Measurements from ENCODE around the gene CUZD1. TPM values are rescaled to one million over a fixed set of nuclear protein-coding genes. Genes with fewer than 3 reads are reported as not detected.

CUZD1 gene
- polyA plus RNA-seq, 1 of the 3 experiments (the other 2 are of a cell fraction) = 0.89 TPM

- TF ChIP-seq YY1 (IDR thresholded peaks at IDR 0.05; ENCODE audit: low read depth) (no peak), TEAD4 (IDR thresholded peaks at IDR 0.05; ENCODE audit: borderline replicate concordance, insufficient read depth) (no peak), RFX5 (IDR thresholded peaks at IDR 0.05; ENCODE audit: low read length) (no peak), CTCF (IDR thresholded peaks at IDR 0.05) (no peak), EP300 (IDR thresholded peaks at IDR 0.05; ENCODE audit: borderline replicate concordance in 1 of 2, low read depth in 1 of 2, low read length in 1 of 2) (no peak), RCOR1 (IDR thresholded peaks at IDR 0.05; ENCODE audit: low read length) (no peak), JUND (IDR thresholded peaks at IDR 0.05) (no peak), USF2 (IDR thresholded peaks at IDR 0.05; ENCODE audit: borderline replicate concordance, low read depth, low read length) (no peak), GABPA (IDR thresholded peaks at IDR 0.05; ENCODE audit: low read depth) (no peak)
These were observed 17.8 kb upstream of the CUZD1 start (continued) for GRCh38 chr10:122863216-122864193.

- Histone ChIP-seq H3K27ac (ENCODE audit: low read depth in 2 of 2, low read length in 1 of 2) (peak overlapping the region in 1 of 2 experiments; percentile 72; a peak in 2 of 4 replicates), H3K27me3 (ENCODE audit: insufficient read depth) (no peaks in the 10 kb centered on the region), H3K9me3 (no peaks in the 10 kb centered on the region), H3K79me2 (ENCODE audit: insufficient read depth) (peaks cover 83% of the 10 kb centered on the region), H3K4me3 (ENCODE audit: low read depth in 2 of 2, low read length in 1 of 2) (no peak overlapping the region), H3F3A (replicated peaks; ENCODE audit: insufficient read depth) (peaks cover 8% of the 10 kb centered on the region), H4K20me1 (ENCODE audit: insufficient read depth) (no peaks in the 10 kb centered on the region), H3K4me2 (peak overlapping the region; percentile 16; the same call in 1 of the 2 replicates), H3K36me3 (replicated peaks in 1 of 2; ENCODE audit: control insufficient read depth in 1 of 2, insufficient read depth in 2 of 2, low read length in 1 of 2) (no peaks in the 10 kb centered on the region), H3K9me2 (no peaks in the 10 kb centered on the region), H3K4me1 (ENCODE audit: control insufficient read depth in 1 of 2, insufficient read depth in 2 of 2, low read depth in 1 of 2, low read length in 1 of 2) (peaks cover 0 to 25% of the 10 kb centered on the region in 2 experiments; a peak in 3 of 4 replicates), H3K9ac (peak overlapping the region; percentile 14; the same call in 1 of the 2 replicates), H2AFZ (ENCODE audit: low read depth) (no peak overlapping the region)
- ChIA-PET CTCF (no interaction called here), POLR2A (no interaction called here)
- WGBS (ENCODE audit: low lambda C conversion rate) = 7% methylated on average over 1 of the region's 1 CpG
- no peak for DNase-seq
- no peak for TF ChIP-seq FOXJ3 (CRISPR knock-in tag; IDR thresholded peaks at IDR 0.05)
- no peak for TF ChIP-seq RCOR1 (IDR thresholded peaks at IDR 0.05; ENCODE audit: low read length)
- no peak for TF ChIP-seq YY1 (IDR thresholded peaks at IDR 0.05; ENCODE audit: low read depth)
- TF ChIP-seq EP300 (IDR thresholded peaks at IDR 0.05; ENCODE audit: borderline replicate concordance in 1 of 2, low read depth in 1 of 2, low read length in 1 of 2) = peak in 1 of 2 experiments; percentile 78; a peak in 2 of 4 replicates
- no peak for TF ChIP-seq PBX3 (IDR thresholded peaks at IDR 0.05)
- TF ChIP-seq IRF3 (IDR thresholded peaks at IDR 0.05; ENCODE audit: low read depth, low read length) = no peak
- TF ChIP-seq RFX5 (IDR thresholded peaks at IDR 0.05; ENCODE audit: low read length) = no peak
- TF ChIP-seq JUND (IDR thresholded peaks at IDR 0.05) = peak; percentile 86
- TF ChIP-seq REST (IDR thresholded peaks at IDR 0.05; ENCODE audit: low read depth, low read length) = no peak
- 0 out of 2 replicates have a peak, but pooled peaks have one; percentile 22 for TF ChIP-seq TEAD4 (IDR thresholded peaks at IDR 0.05; ENCODE audit: borderline replicate concordance, insufficient read depth)
- peak; percentile 85 for TF ChIP-seq FOSL2 (IDR thresholded peaks at IDR 0.05; ENCODE audit: borderline replicate concordance, low read depth)
- peak; percentile 72 for TF ChIP-seq TCF12 (IDR thresholded peaks at IDR 0.05)
- peak; percentile 62; the same call in 1 of the 2 replicates for TF ChIP-seq RXRA (IDR thresholded peaks at IDR 0.05; ENCODE audit: borderline replicate concordance, low read depth)
- TF ChIP-seq CTCF (IDR thresholded peaks at IDR 0.05) = no peak
These were observed 16.1 kb upstream of the CUZD1 start for GRCh38 chr10:122861711-122862161.

Data from SK-N-SH (cell line).